ENCODE results near the gene ZNF837.

- TF ChIP-seq NFIC (IDR thresholded peaks at IDR 0.05) (no peak), REST (IDR thresholded peaks at IDR 0.05; ENCODE audit: low read depth) (no peak), EGR1 (IDR thresholded peaks at IDR 0.05) (no peak), EP300 (IDR thresholded peaks at IDR 0.05; ENCODE audit: borderline replicate concordance) (no peak), TEAD4 (IDR thresholded peaks at IDR 0.05) (no peak)
- TF ChIP-seq, protein P1, sequence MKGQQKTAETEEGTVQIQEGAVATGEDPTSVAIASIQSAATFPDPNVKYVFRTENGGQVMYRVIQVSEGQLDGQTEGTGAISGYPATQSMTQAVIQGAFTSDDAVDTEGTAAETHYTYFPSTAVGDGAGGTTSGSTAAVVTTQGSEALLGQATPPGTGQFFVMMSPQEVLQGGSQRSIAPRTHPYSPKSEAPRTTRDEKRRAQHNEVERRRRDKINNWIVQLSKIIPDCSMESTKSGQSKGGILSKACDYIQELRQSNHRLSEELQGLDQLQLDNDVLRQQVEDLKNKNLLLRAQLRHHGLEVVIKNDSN (IDR thresholded peaks at IDR 0.05) = no peak
Measured at GRCh38 chr19:58355215-58355796, 25.5 kb downstream of the ZNF837 start.

All from Ishikawa (cell line).